GM18505 (cell line): ENCODE measurements around the gene PRG2.
"Not testable (repeated sequence)": the region's sequence is repeated elsewhere in the genome, so short reads cannot be mapped to it uniquely, and the experiment has no call there.

ENCODE experiments used
- ATAC-seq: cut with Tn5 transposase; IDR thresholded peaks from one replicate; pipeline ENCODE4 v1.9.1; 2021; ENCODE audit not compliant: unreplicated experiment
- POLR2A ChIP-seq: IDR thresholded peaks from 4 replicates; pipeline ENCODE4 v1.6.1; 2011; ENCODE audit warnings: borderline replicate concordance; ENCODE audit not compliant: insufficient read depth, insufficient read length; ENCODE audit errors: extremely low read depth

The PRG2 gene

GRCh38 chr11:57349491-57350274 is 40.8 kb downstream of the PRG2 start:
- ATAC-seq: no peak
- TF ChIP-seq POLR2A: no peak

- no peak for ATAC-seq
- no peak for TF ChIP-seq POLR2A
Observed at GRCh38 chr11:57348636-57349313, 41.7 kb downstream of the PRG2 start.

- ATAC-seq: no peak
- TF ChIP-seq POLR2A: no peak
Observed at GRCh38 chr11:57348052-57348451, 42.4 kb downstream of the PRG2 start.

- TF ChIP-seq POLR2A: no peak
- no peak for ATAC-seq
Observed at GRCh38 chr11:57347336-57347735, 43.1 kb downstream of the PRG2 start.

GRCh38 chr11:57345555-57346211 is 44.8 kb downstream of the PRG2 start:
- TF ChIP-seq POLR2A: no peak
- ATAC-seq: peak; percentile 60

- ATAC-seq: no peak
- no peak for TF ChIP-seq POLR2A
Observed at GRCh38 chr11:57344826-57345225, 45.6 kb downstream of the PRG2 start.

- no peak for TF ChIP-seq POLR2A
- ATAC-seq: no peak
Observed at GRCh38 chr11:57343825-57344224, 46.6 kb downstream of the PRG2 start.

- no peak for ATAC-seq
Observed at GRCh38 chr11:57342702-57343101, 47.7 kb downstream of the PRG2 start.

GRCh38 chr11:57341250-57341808 is 49.1 kb downstream of the PRG2 start:
- TF ChIP-seq POLR2A: no peak
- ATAC-seq: no peak

More at GRCh38 chr11:57342702-57343101, 47.7 kb downstream of the PRG2 start:
- no peak for TF ChIP-seq POLR2A

GRCh38 chr11:57340039-57340615 is 50.3 kb downstream of the PRG2 start:
- TF ChIP-seq POLR2A: no peak

GRCh38 chr11:57339328-57339727 is 51.1 kb downstream of the PRG2 start:
- no peak for ATAC-seq
- no peak for TF ChIP-seq POLR2A

More at GRCh38 chr11:57340039-57340615, 50.3 kb downstream of the PRG2 start:
- no peak for ATAC-seq

- no peak for ATAC-seq
- no peak for TF ChIP-seq POLR2A
Observed at GRCh38 chr11:57338142-57338541, 52.3 kb downstream of the PRG2 start, which contains the start of gene P2RX3. Gene P2RX3 (plus strand): TSS chr11:57338352. CDS start chr11:57338551, 199 bp downstream.

GRCh38 chr11:57336856-57337255 is 53.6 kb downstream of the PRG2 start:
- not testable (repeated sequence) for ATAC-seq
